NCI-H2081 (cell line): ENCODE measurements around the gene LCE1D.

Experiments used
- DNase-seq, 2 experiments: peaks; one replicate each; lab custom pipeline; 2025; lab: John Stamatoyannopoulos, UW

The LCE1D gene

GRCh38 chr1:152811671-152812070, 15.2 kb downstream of the LCE1D start, which contains the start of gene LCE1B:
Gene LCE1B (plus strand): TSS chr1:152811971. CDS start chr1:152812447, 476 bp downstream.
- no peak for DNase-seq

GRCh38 chr1:152817309-152817708, 20.8 kb downstream of the LCE1D start:
- DNase-seq: no peak

GRCh38 chr1:152823294-152823693, 26.8 kb downstream of the LCE1D start:
- DNase-seq: no peak

- DNase-seq: no peak
These were observed 28.4 kb downstream of the LCE1D start for GRCh38 chr1:152824964-152825363.

GRCh38 chr1:152827173-152827572, 30.7 kb downstream of the LCE1D start, which contains the start of gene LCE1A:
Gene LCE1A (plus strand): TSS chr1:152827473. CDS start chr1:152827473, 0 bp downstream.
- DNase-seq: no peak

GRCh38 chr1:152836870-152837269, 40.3 kb downstream of the LCE1D start:
- DNase-seq: no peak

GRCh38 chr1:152842556-152842955, 46.0 kb downstream of the LCE1D start, which contains the start of gene LCE6A:
Gene LCE6A (plus strand): TSS chr1:152842856. CDS start chr1:152843521, 665 bp downstream.
- no peak for DNase-seq
